ENCODE results near the gene ARHGEF28. TPM values are rescaled to one million over a fixed set of nuclear protein-coding genes. Genes with fewer than 3 reads are reported as not detected.

The ARHGEF28 gene
- total RNA-seq, 6 experiments from 2014 or later = 7.5 to 13.6 (median 8.5) TPM

DNA sequence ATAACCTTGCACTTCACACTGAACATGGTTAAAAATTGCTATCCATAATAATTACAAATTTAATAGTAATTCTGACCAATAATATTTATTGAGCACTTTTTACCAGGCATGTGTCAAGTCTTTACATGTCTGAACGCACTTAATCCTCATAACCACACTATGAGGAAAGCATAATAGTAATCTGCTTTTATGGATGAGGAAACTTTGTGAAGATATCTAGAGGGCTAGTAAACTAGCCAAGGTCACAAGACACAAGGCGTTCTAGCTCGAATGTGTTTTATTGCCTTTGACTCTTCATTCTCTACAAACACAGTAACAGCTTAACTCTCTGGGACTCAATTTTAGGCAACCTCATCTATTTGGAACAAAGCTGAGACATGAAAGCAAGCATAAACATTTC, 205.1 kb downstream of the ARHGEF28 start:
- no peaks in the 10 kb centered on the region for H3K27me3 Mint-ChIP-seq (ENCODE audit: insufficient read depth)
- DNase-seq = no peak
- TF ChIP-seq, protein P1, sequence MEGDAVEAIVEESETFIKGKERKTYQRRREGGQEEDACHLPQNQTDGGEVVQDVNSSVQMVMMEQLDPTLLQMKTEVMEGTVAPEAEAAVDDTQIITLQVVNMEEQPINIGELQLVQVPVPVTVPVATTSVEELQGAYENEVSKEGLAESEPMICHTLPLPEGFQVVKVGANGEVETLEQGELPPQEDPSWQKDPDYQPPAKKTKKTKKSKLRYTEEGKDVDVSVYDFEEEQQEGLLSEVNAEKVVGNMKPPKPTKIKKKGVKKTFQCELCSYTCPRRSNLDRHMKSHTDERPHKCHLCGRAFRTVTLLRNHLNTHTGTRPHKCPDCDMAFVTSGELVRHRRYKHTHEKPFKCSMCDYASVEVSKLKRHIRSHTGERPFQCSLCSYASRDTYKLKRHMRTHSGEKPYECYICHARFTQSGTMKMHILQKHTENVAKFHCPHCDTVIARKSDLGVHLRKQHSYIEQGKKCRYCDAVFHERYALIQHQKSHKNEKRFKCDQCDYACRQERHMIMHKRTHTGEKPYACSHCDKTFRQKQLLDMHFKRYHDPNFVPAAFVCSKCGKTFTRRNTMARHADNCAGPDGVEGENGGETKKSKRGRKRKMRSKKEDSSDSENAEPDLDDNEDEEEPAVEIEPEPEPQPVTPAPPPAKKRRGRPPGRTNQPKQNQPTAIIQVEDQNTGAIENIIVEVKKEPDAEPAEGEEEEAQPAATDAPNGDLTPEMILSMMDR (IDR thresholded peaks at IDR 0.05) = no peak

GRCh38 chr5:73834693-73835092, 208.7 kb downstream of the ARHGEF28 start:
- Mint-ChIP-seq H3K9me3 (no peaks in the 10 kb centered on the region), H3K27me3 (ENCODE audit: insufficient read depth) (no peaks in the 10 kb centered on the region), H3K27ac (no peak overlapping the region), H3K36me3 (ENCODE audit: low read depth) (peaks cover 16% of the 10 kb centered on the region), H3K4me3 (no peak overlapping the region), H3K4me1 (ENCODE audit: low read depth) (no peaks in the 10 kb centered on the region)
- TF ChIP-seq, protein P1 (IDR thresholded peaks at IDR 0.05) = no peak
- no peak for DNase-seq

More for the DNA sequence above, 205.1 kb downstream of the ARHGEF28 start:
- Mint-ChIP-seq H3K36me3 (ENCODE audit: low read depth) (peaks cover 6% of the 10 kb centered on the region), H3K27ac (no peak overlapping the region), H3K9me3 (no peaks in the 10 kb centered on the region), H3K4me3 (no peak overlapping the region), H3K4me1 (ENCODE audit: low read depth) (no peaks in the 10 kb centered on the region)

GRCh38 chr5:73835726-73836125, 209.7 kb downstream of the ARHGEF28 start:
- H3K27ac Mint-ChIP-seq = no peak overlapping the region
- no peak overlapping the region for H3K4me3 Mint-ChIP-seq
- no peaks in the 10 kb centered on the region for H3K27me3 Mint-ChIP-seq (ENCODE audit: insufficient read depth)
- peaks cover 19% of the 10 kb centered on the region for H3K36me3 Mint-ChIP-seq (ENCODE audit: low read depth)
- H3K9me3 Mint-ChIP-seq = no peaks in the 10 kb centered on the region
- H3K4me1 Mint-ChIP-seq (ENCODE audit: low read depth) = no peaks in the 10 kb centered on the region
- TF ChIP-seq, protein P1 (IDR thresholded peaks at IDR 0.05) = no peak
- no peak for DNase-seq

- no peaks in the 10 kb centered on the region for H3K9me3 Mint-ChIP-seq
- H3K36me3 Mint-ChIP-seq (ENCODE audit: low read depth) = peaks cover 22% of the 10 kb centered on the region
- no peaks in the 10 kb centered on the region for H3K4me1 Mint-ChIP-seq (ENCODE audit: low read depth)
- H3K4me3 Mint-ChIP-seq = no peak overlapping the region
- H3K27me3 Mint-ChIP-seq (ENCODE audit: insufficient read depth) = no peaks in the 10 kb centered on the region
- H3K27ac Mint-ChIP-seq = no peak overlapping the region
- TF ChIP-seq, protein P1 (IDR thresholded peaks at IDR 0.05) = no peak
- no peak for DNase-seq
These were observed 210.6 kb downstream of the ARHGEF28 start for GRCh38 chr5:73836607-73837006.

GRCh38 chr5:73838901-73839300, 212.9 kb downstream of the ARHGEF28 start:
- DNase-seq = no peak
- Mint-ChIP-seq H3K36me3 (ENCODE audit: low read depth) (peaks cover 22% of the 10 kb centered on the region), H3K27me3 (ENCODE audit: insufficient read depth) (no peaks in the 10 kb centered on the region; the same call in 1 of the 2 replicates), H3K27ac (no peak overlapping the region), H3K4me1 (ENCODE audit: low read depth) (no peaks in the 10 kb centered on the region), H3K9me3 (no peaks in the 10 kb centered on the region), H3K4me3 (no peak overlapping the region)
- TF ChIP-seq, protein P1 (IDR thresholded peaks at IDR 0.05) = no peak

DNA sequence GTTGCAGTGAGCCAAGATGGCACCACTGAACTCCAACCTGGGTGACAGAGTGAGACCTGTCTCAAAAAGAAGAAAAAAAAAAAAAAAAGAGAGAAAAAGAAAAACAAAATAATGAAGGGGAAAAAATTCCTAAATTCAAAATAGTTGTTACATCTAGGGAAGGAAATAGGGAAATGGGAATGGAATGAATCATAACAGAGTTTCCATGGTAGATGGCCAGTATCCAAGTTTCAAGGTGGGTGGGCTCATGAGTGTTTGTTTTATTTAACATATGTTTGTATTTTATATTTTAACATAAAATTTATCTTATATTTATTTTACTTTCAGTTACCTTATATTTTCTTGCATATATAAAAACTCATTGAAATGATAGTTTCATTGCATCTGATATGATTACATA, 215.6 kb downstream of the ARHGEF28 start:
- H3K36me3 Mint-ChIP-seq (ENCODE audit: low read depth) = peaks cover 16% of the 10 kb centered on the region
- H3K27ac Mint-ChIP-seq = no peak overlapping the region
- H3K9me3 Mint-ChIP-seq = no peaks in the 10 kb centered on the region
- H3K4me1 Mint-ChIP-seq (ENCODE audit: low read depth) = no peaks in the 10 kb centered on the region
- TF ChIP-seq, protein P1 (IDR thresholded peaks at IDR 0.05) = no peak
- H3K4me3 Mint-ChIP-seq = no peak overlapping the region
- no peak for DNase-seq
- H3K27me3 Mint-ChIP-seq (ENCODE audit: insufficient read depth) = no peaks in the 10 kb centered on the region; the same call in 1 of the 2 replicates
